HG03571 (cell line): Measurements from ENCODE around the gene CLEC20A.

ENCODE experiments used
- ATAC-seq: cut with Tn5 transposase; IDR thresholded peaks from one replicate; pipeline ENCODE4 v1.9.1; 2021; ENCODE audit not compliant: unreplicated experiment

CLEC20A gene

GRCh38 chr1:178477841-178478240 lies 18.9 kb downstream of the CLEC20A start:
- ATAC-seq = no peak

- no peak for ATAC-seq
Measured at GRCh38 chr1:178477373-178477772, 19.4 kb downstream of the CLEC20A start.

GRCh38 chr1:178472531-178472930 lies 24.2 kb downstream of the CLEC20A start:
- no peak for ATAC-seq

- no peak for ATAC-seq
Measured at GRCh38 chr1:178470411-178470960, 26.3 kb downstream of the CLEC20A start.

GRCh38 chr1:178467837-178468236 lies 28.9 kb downstream of the CLEC20A start:
- no peak for ATAC-seq

GRCh38 chr1:178465011-178465410 lies 31.8 kb downstream of the CLEC20A start:
- ATAC-seq = no peak

- no peak for ATAC-seq
Measured at GRCh38 chr1:178464566-178464965, 32.2 kb downstream of the CLEC20A start.

- ATAC-seq = no peak
Measured at GRCh38 chr1:178464141-178464540, 32.6 kb downstream of the CLEC20A start.

GRCh38 chr1:178461701-178462100 lies 35.1 kb downstream of the CLEC20A start:
- ATAC-seq = no peak

GRCh38 chr1:178461104-178461503 lies 35.7 kb downstream of the CLEC20A start:
- no peak for ATAC-seq

GRCh38 chr1:178458203-178458602 lies 38.6 kb downstream of the CLEC20A start:
- ATAC-seq = no peak

GRCh38 chr1:178457651-178458050 lies 39.1 kb downstream of the CLEC20A start:
- no peak for ATAC-seq

- ATAC-seq = no peak
Measured at GRCh38 chr1:178456472-178456871, 40.3 kb downstream of the CLEC20A start.

GRCh38 chr1:178452013-178452412 lies 44.8 kb downstream of the CLEC20A start:
- no peak for ATAC-seq

- no peak for ATAC-seq
Measured at GRCh38 chr1:178451529-178451928, 45.2 kb downstream of the CLEC20A start.

- ATAC-seq = no peak
Measured at GRCh38 chr1:178450871-178451270, 45.9 kb downstream of the CLEC20A start.

GRCh38 chr1:178442925-178443324 lies 53.8 kb downstream of the CLEC20A start:
- ATAC-seq = no peak

- no peak for ATAC-seq
Measured at GRCh38 chr1:178438432-178438831, 58.3 kb downstream of the CLEC20A start.

- no peak for ATAC-seq
Measured at GRCh38 chr1:178436899-178437298, 59.9 kb downstream of the CLEC20A start.

- no peak for ATAC-seq
Measured at GRCh38 chr1:178434899-178435435, 61.8 kb downstream of the CLEC20A start.

- ATAC-seq = no peak
Measured at GRCh38 chr1:178434360-178434759, 62.4 kb downstream of the CLEC20A start.
